Glutamatergic neuron (in vitro differentiated cells): ENCODE data around the gene PPP1R18. TPM values are rescaled to one million over a fixed set of nuclear protein-coding genes. Genes with fewer than 3 reads are reported as not detected.

Experiments
- total RNA-seq: library from RNA; stranded (reverse); fragmentation: NEBNext Ultra II Directional; extraction: Animal tissue kit (Norgen Biotek cat#: 25700); gene quantifications from one replicate; pipeline ENCODE4 v1.2.1, GENCODE V29; 2021; ENCODE audit not compliant: unreplicated experiment

Gene PPP1R18
- total RNA-seq, 1 donor from 2014 or later: 175 TPM

Other genes starting within 250 kb of the PPP1R18 start
- 18.1 TPM for gene HLA-E, start 197.1 kb downstream of the PPP1R18 start, total RNA-seq
- 42.1 TPM for gene GNL1, start 130.2 kb downstream of the PPP1R18 start, total RNA-seq
- gene PRR3, start 129.3 kb downstream of the PPP1R18 start, total RNA-seq: 34.7 TPM
- gene ABCF1, start 115.2 kb downstream of the PPP1R18 start, total RNA-seq: 62.7 TPM
- gene PPP1R10, start 69.4 kb downstream of the PPP1R18 start, total RNA-seq: 99.7 TPM
- 40.0 TPM for gene MRPS18B, start 68.8 kb downstream of the PPP1R18 start, total RNA-seq
- 131 TPM for gene ATAT1, start 59.8 kb downstream of the PPP1R18 start, total RNA-seq
- 13.7 TPM for gene C6orf136, start 39.5 kb downstream of the PPP1R18 start, total RNA-seq
- gene DHX16, start 13.6 kb downstream of the PPP1R18 start, total RNA-seq: 26.9 TPM
- 52.2 TPM for gene NRM, start 4.3 kb upstream of the PPP1R18 start, total RNA-seq
- 50.4 TPM for gene MDC1, start 30.6 kb upstream of the PPP1R18 start, total RNA-seq
- 2,264 TPM for gene TUBB, start 33.7 kb upstream of the PPP1R18 start, total RNA-seq
- 191 TPM for gene FLOT1, start 56.0 kb upstream of the PPP1R18 start, total RNA-seq
- 13.5 TPM for gene IER3, start 57.9 kb upstream of the PPP1R18 start, total RNA-seq
- 120 TPM for gene DDR1, start 197.9 kb upstream of the PPP1R18 start, total RNA-seq
- gene GTF2H4, start 221.6 kb upstream of the PPP1R18 start, total RNA-seq: 67.2 TPM
- 47.0 TPM for gene VARS2, start 227.6 kb upstream of the PPP1R18 start, total RNA-seq
- not detected for gene SFTA2, start 245.5 kb upstream of the PPP1R18 start, total RNA-seq